ENCODE data around the gene CD38. TPM values are rescaled to one million over a fixed set of nuclear protein-coding genes. Genes with fewer than 3 reads are reported as not detected.

Gene CD38
- polyA plus RNA-seq, 2 of the 4 experiments (the other 2 are of a cell fraction), result 7.8 to 12.4 TPM

DNA sequence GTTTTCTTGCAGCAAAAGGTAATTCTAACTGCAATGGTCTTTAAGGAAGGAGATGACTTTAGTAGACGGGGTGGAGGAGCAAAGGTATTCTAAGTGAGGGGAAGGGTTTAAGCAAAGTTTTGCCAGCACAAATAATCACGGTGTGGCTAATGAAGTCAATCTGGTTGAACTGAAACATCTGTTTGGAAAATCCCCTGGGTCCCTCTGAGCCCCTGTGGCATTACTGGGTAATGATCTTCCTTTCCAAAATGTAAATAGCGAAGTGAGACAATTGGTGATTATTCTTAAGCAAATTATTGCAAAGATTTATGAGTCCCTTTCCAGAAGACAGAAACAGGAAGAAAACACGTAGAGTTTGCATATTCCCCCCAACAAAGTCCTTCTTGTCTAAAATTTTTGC, 113.2 kb downstream of the CD38 start (continued):
- TF ChIP-seq, protein P1, sequence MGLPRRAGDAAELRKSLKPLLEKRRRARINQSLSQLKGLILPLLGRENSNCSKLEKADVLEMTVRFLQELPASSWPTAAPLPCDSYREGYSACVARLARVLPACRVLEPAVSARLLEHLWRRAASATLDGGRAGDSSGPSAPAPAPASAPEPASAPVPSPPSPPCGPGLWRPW (IDR thresholded peaks at IDR 0.05), result no peak
- no peak for TF ChIP-seq HOXA7 (CRISPR knock-in tag; IDR thresholded peaks at IDR 0.05)

DNA sequence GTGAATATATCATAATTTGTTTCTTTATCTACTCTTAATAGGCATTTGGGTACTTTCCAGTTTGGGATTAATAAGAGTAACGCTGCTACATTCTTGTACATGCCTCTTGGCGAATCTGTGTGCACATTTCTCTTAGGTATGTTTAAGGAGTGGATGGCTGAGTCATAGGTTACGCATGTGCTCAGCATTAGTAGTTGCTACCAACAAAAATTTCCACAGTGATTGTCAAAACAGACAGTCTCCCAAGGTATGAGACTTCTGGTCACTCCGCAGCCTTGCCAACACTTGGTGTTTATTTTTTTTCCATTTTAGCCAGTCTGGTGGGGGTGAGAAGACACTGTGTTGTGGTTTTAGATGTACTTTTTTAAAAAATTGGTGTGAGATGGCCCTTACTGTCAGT, 115.8 kb downstream of the CD38 start:
- H3K27ac ChIP-seq, result peak overlapping the region; percentile 77 to 86
- no peak for TF ChIP-seq HOXB13 (CRISPR knock-in tag; IDR thresholded peaks at IDR 0.05; ENCODE audit: low read depth)
- peak; percentile 63 for TF ChIP-seq JUNB (IDR thresholded peaks at IDR 0.05)
- TF ChIP-seq MYC (IDR thresholded peaks at IDR 0.05; ENCODE audit: borderline replicate concordance, low read length), result no peak; the same call in 1 of the 2 replicates
- TF ChIP-seq ZNF302 (CRISPR knock-in tag; IDR thresholded peaks at IDR 0.05), result no peak
- peak; percentile 90 for TF ChIP-seq ZFP36 (IDR thresholded peaks at IDR 0.05; ENCODE audit: borderline replicate concordance, partially characterized antibody)
- TF ChIP-seq MAFK (IDR thresholded peaks at IDR 0.05; ENCODE audit: partially characterized antibody), result peak; percentile 50
- TF ChIP-seq KDM1A (IDR thresholded peaks at IDR 0.05; ENCODE audit: low read depth), result no peak
- TF ChIP-seq FOSL2 (IDR thresholded peaks at IDR 0.05), result peak; percentile 63
- peak; percentile 94 for TF ChIP-seq FOSL2 (CRISPR knock-in tag; IDR thresholded peaks at IDR 0.05)
- peak in 1 of 2 experiments; percentile 60; a peak in 2 of 4 replicates for TF ChIP-seq CEBPB (IDR thresholded peaks at IDR 0.05)
- TF ChIP-seq GATA3 (IDR thresholded peaks at IDR 0.05; ENCODE audit: borderline replicate concordance), result peak; percentile 62; the same call in 1 of the 2 replicates
- TF ChIP-seq, protein P2, sequence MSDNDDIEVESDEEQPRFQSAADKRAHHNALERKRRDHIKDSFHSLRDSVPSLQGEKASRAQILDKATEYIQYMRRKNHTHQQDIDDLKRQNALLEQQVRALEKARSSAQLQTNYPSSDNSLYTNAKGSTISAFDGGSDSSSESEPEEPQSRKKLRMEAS (IDR thresholded peaks at IDR 0.05), result peak; percentile 86
- TF ChIP-seq JUN (IDR thresholded peaks at IDR 0.05), result peak in 1 of 2 experiments; percentile 42; a peak in 1 of 5 replicates
- TF ChIP-seq, protein P3, sequence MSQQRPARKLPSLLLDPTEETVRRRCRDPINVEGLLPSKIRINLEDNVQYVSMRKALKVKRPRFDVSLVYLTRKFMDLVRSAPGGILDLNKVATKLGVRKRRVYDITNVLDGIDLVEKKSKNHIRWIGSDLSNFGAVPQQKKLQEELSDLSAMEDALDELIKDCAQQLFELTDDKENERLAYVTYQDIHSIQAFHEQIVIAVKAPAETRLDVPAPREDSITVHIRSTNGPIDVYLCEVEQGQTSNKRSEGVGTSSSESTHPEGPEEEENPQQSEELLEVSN (IDR thresholded peaks at IDR 0.05; ENCODE audit: borderline replicate concordance, low read depth), result no peak
- TF ChIP-seq HEYL (CRISPR knock-in tag; IDR thresholded peaks at IDR 0.05), result no peak
- H3K4me2 ChIP-seq, result peak overlapping the region; percentile 50
- ChIA-PET CTCF (interaction anchor here (0.9 to 2.9 kb wide), 3 partner anchors 11 to 70 kb away, joined by 3 to 32 read pairs (median 4); no protein-coding TSS in a partner anchor), POLR2A (no interaction called here)
- peak; percentile 97 to 100 for ATAC-seq
- FAIRE-seq, result peak; percentile 84
- peaks cover 40% of the 10 kb centered on the region for H3K4me1 ChIP-seq
- no peak overlapping the region for H3K4me3 ChIP-seq
- peak; percentile 82 to 95 for DNase-seq (ENCODE audit: low read depth in 1 of 2, low spot score in 1 of 2)
- WGBS (ENCODE audit: missing lambda C conversion rate), result 2% methylated on average over 4 of the region's 4 CpGs
- no peaks in the 10 kb centered on the region; the same call in 2 of the 3 replicates for H3K9me3 ChIP-seq

DNA sequence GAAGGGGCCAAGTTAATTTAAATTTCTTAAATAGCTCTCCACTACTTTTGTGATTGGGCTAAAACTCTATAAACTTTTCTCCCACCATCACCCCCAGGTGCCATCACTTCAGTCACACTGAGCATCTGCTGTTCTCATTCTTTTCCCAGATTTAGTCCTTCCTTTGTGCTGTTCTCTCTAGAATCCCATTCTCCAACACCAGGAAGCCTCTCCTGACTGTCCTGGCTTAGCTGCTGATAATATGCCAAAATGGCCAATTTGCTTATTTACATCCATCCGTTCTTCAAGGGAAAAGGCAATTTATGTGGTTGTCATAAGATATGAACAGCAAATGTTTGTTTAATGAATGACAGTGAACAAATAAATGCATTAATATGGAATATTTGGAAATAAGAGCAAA, 116.3 kb downstream of the CD38 start:
- no peaks in the 10 kb centered on the region; the same call in 2 of the 3 replicates for H3K9me3 ChIP-seq
- H3K4me3 ChIP-seq, result no peak overlapping the region
- 5% methylated on average over 1 of the region's 1 CpG for WGBS (ENCODE audit: missing lambda C conversion rate)
- peak overlapping the region; percentile 77 to 86 for H3K27ac ChIP-seq
- H3K4me1 ChIP-seq, result peaks cover 40% of the 10 kb centered on the region
- FAIRE-seq (no peak), DNase-seq (ENCODE audit: low read depth in 1 of 2, low spot score in 1 of 2) (peak in 1 of 2 experiments; percentile 29), ATAC-seq (peak; percentile 55 to 60; a peak in 5 of 6 replicates)
- ChIA-PET POLR2A (no interaction called here), CTCF (interaction anchor here (0.9 to 3.0 kb wide), 4 partner anchors 11 to 69 kb away, joined by 4 to 32 read pairs (median 8); no protein-coding TSS in a partner anchor)
- H3K4me2 ChIP-seq, result peak overlapping the region; percentile 50
- TF ChIP-seq ZNF302 (CRISPR knock-in tag; IDR thresholded peaks at IDR 0.05) (no peak), NFE2L2 (conservative IDR thresholded peaks at IDR 0.05; ENCODE audit: low read length) (no peak), JUNB (IDR thresholded peaks at IDR 0.05) (no peak), POLR2AphosphoS2 (conservative IDR thresholded peaks at IDR 0.05; ENCODE audit: low read length) (no peak), CBX2 (IDR thresholded peaks at IDR 0.05; ENCODE audit: borderline replicate concordance, low read depth) (no peak), ESRRA (IDR thresholded peaks at IDR 0.05; ENCODE audit: borderline replicate concordance, low read length) (no peak), CHD2 (IDR thresholded peaks at IDR 0.05; ENCODE audit: low read length, partially characterized antibody) (no peak), MAFK (IDR thresholded peaks at IDR 0.05; ENCODE audit: partially characterized antibody) (no peak), FOXS1 (CRISPR knock-in tag; IDR thresholded peaks at IDR 0.05) (no peak), SREBF2 (IDR thresholded peaks at IDR 0.05) (no peak), RAD21 (conservative IDR thresholded peaks at IDR 0.05 in 1 of 2, IDR thresholded peaks at IDR 0.05 in 1 of 2) (no peak), FOSB (CRISPR knock-in tag; IDR thresholded peaks at IDR 0.05) (no peak), JUN (IDR thresholded peaks at IDR 0.05) (no peak), RARB (CRISPR knock-in tag; IDR thresholded peaks at IDR 0.05) (no peak), GATA3 (IDR thresholded peaks at IDR 0.05; ENCODE audit: borderline replicate concordance) (no peak), FOSL2 (IDR thresholded peaks at IDR 0.05) (no peak), FOSL2 (CRISPR knock-in tag; IDR thresholded peaks at IDR 0.05) (no peak)
- TF ChIP-seq, protein P4, sequence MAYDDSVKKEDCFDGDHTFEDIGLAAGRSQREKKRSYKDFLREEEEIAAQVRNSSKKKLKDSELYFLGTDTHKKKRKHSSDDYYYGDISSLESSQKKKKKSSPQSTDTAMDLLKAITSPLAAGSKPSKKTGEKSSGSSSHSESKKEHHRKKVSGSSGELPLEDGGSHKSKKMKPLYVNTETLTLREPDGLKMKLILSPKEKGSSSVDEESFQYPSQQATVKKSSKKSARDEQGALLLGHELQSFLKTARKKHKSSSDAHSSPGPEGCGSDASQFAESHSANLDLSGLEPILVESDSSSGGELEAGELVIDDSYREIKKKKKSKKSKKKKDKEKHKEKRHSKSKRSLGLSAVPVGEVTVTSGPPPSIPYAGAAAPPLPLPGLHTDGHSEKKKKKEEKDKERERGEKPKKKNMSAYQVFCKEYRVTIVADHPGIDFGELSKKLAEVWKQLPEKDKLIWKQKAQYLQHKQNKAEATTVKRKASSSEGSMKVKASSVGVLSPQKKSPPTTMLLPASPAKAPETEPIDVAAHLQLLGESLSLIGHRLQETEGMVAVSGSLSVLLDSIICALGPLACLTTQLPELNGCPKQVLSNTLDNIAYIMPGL (CRISPR knock-in tag; IDR thresholded peaks at IDR 0.05; ENCODE audit: borderline replicate concordance), result no peak
- TF ChIP-seq, protein P3 (IDR thresholded peaks at IDR 0.05; ENCODE audit: borderline replicate concordance, low read depth), result no peak
